NCI-H526 treated with DMSO at 0.1 percent for 48 hours (cell line): ENCODE data around the gene SPDYE1.

Source experiments
- DNase-seq: peaks from one replicate; lab custom pipeline; 2025; lab: John Stamatoyannopoulos, UW

The SPDYE1 gene

GRCh38 chr7:44044315-44045225 lies 46.9 kb downstream of the SPDYE1 start, which contains the start of gene DBNL:
Gene DBNL (plus strand): TSS chr7:44044702. CDS start chr7:44044738, 36 bp downstream.
- peak; percentile 79 for DNase-seq

GRCh38 chr7:44045226-44046014 lies 47.7 kb downstream of the SPDYE1 start:
- no peak for DNase-seq

GRCh38 chr7:44046321-44047061 lies 48.8 kb downstream of the SPDYE1 start:
- DNase-seq, result no peak

- no peak for DNase-seq
Measured at GRCh38 chr7:44048031-44048795, 50.5 kb downstream of the SPDYE1 start.

DNA sequence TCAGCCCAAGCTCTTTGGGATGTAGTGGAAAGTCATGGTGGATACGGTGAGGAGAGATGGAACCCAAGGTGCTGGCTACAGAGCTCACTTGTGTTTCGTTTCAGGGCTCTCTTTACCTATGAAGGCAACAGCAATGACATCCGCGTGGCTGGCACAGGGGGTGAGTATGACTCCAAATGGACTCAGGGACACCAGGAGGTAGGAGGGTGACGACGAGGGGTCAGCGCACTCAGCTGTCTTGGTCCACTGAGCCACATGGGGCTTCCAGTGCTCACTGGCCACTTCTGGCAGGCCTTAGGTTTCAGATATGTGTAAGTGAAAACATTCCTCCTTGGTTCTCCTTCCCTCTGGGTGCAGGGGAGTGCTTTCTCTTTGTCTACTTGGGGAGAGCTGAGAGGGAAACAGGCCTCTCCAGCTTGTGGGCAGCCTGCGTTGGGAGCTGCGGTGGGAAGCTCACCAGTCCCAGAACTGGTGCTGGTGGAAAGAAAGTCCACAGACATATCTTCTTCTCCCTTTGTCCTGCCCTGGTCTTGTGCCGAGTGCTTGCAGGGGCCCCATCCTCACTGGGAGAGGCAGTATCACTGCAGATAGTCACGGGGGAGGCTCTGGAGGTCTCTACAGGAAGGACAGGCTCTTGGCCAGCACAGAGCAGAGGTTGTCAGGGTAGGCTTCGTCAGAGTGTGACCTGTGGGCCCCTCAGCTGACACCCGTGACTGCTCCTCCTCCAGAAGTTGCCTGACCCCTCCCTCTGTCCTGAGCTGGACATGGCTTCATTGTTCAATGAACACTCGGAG lies 52.6 kb downstream of the SPDYE1 start:
- DNase-seq, result no peak

DNA sequence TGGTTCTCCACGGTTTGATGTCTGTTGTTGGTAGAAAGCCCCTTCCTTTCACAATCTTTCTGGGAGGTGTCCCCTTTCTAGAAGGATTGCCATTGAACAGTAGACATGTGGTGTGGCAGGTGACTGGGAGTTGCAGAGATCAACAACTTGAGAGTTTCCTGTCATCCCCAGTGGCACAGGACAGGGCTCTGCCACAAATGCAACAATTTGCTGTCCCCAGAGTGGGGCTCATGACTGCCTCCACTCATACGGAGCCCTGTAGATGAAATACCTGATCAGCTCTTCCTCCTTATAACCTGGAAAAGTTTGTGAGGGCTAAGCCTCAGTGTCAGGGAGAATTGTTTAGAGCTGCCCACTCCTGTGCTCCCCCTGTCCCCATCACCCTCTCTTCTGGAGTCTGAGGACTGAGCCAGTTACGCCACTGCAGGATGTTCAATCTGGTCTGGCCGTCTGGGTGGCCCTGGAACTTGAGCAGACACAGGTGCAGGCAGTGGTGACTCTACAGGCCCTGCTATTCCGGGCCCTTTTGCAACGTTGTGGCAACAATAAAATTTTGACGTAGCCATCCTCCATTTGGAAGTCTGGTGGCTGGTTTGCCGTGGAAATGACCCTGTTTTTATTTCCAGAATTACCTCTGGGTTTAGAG lies 53.3 kb downstream of the SPDYE1 start:
- no peak for DNase-seq

- DNase-seq, result no peak
Measured at GRCh38 chr7:44051611-44052220, 54.0 kb downstream of the SPDYE1 start.

DNA sequence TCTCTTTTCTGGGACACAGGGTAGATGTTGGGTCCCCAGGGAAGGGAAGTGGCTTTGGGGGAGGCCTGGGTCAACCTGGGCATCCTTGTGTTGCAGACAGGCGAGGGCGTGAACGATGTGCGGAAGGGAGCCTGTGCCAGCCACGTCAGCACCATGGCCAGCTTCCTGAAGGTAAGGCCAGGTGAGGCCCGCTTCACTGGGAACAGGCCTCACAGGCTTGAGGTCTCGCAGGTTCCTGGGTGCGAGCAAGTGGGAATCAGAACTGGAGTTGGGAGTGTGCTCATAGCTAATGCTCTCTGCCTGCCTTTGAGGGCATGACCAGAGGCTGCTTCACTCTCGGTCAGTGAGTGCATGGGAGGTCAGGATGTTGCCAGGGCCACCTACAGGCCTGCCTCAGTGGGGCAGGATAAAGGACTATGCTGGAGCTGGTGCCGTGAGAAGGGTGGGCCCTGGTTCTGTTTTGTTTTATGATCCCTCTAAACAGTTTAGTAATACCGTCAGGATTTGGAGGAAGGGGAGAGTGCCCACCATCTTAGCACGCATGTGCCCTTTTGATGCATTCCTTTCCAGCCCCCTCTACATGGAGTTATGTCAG lies 55.2 kb downstream of the SPDYE1 start:
- DNase-seq, result no peak

- DNase-seq, result no peak
Measured at GRCh38 chr7:44056681-44057080, 59.0 kb downstream of the SPDYE1 start.

DNA sequence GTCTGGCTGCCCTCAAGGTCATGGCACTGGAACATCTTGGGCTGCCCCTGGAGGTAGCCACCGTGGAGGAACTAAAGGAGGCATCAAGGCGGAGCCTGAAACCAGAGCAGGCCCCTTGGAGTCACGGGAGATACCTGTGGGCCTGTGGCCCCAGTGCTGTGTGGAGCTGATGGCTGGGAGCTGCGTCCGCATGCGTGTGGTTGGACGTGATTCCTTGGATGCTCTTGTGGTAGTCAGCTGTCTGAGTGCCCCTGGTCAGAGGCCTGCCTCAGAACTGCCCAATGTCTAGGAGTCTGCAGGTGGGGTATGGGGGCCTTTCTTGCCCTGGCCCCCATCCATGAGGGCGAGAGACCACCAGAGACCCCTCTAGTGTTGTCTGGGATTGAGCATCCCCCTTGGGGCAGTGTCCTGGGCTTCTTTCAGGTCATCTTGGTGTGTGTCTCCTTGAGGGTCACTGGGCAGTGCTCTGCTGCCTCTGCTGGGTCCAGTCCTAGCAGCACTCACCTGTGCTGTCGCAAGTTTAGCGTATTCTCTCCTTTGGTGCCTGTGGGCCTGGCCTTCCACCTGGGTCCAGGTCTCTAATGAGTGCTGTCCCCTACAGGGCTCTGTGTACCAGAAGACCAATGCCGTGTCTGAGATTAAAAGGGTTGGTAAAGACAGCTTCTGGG lies 59.6 kb downstream of the SPDYE1 start:
- no peak for DNase-seq

DNA sequence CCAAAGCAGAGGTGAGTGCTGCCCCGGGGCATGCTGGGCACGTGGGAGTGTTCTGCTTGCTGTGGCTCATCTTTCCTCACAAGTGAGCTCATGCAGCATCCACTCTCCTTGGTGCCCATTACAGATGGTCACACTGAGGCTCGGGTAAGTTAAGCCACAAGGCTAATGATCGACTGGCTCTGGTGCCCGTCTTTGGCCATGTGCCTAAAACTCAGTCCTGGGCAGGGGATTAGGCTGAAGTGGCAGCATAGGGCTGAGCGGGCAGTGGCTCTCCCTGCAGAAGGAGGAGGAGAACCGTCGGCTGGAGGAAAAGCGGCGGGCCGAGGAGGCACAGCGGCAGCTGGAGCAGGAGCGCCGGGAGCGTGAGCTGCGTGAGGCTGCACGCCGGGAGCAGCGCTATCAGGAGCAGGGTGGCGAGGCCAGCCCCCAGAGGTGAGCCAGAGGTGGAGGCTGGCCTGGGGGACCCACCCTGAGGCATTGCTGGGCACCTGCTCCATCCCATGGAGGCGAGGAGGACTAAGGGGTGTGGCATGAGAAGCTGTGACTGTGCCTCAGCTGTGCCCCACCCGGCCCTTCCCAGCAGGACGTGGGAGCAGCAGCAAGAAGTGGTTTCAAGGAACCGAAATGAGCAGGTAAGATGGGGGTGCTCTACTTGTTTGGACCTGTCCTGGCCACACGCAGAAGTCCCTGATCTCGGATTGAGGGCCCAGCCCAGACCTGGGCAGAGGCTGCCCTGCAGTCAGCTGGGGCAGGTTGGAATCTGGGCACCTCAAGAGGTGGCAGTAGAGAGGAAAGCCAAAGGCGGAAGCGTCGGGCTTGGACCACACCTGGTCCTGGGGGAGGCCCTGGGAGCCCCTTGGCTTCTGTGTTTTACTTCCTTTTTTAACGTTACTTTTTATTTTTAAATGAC lies 60.4 kb downstream of the SPDYE1 start:
- DNase-seq, result no peak

- no peak for DNase-seq
Measured at GRCh38 chr7:44058759-44059218, 61.1 kb downstream of the SPDYE1 start.

DNA sequence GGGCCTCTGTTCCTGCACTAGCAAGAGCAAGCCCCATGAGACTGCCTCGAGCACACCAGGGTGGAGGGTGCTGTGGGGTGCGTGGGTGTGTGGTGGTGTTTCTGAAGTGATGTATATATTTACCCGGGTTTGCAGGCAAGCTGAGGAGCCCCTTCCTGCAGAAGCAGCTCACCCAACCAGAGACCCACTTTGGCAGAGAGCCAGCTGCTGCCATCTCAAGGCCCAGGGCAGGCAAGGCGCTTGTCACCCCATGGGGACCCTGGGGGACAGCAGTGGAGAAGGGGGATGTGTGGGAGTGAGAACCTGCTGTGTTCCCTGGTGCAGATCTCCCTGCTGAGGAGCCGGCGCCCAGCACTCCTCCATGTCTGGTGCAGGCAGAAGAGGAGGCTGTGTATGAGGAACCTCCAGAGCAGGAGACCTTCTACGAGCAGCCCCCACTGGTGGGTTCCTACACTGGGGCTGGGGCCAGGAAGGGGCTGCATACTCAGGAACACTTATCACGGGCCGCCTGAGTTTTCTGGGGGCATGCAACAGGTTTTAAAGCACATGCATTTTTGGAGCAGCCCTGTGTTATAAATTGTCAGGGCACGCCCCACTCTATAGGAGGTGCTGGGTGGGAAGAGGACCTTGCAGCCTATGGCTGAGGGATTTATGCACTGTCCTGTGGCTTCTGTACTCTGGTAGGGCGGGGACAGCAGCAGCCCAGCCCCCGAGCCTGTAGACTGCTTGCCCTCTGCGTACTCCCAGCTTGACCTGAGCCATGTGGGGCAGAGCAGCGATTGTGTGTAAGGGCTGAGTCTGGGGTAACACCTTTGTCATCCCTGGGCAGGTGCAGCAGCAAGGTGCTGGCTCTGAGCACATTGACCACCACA lies 61.8 kb downstream of the SPDYE1 start:
- no peak for DNase-seq
